GM23338 (cell line): ENCODE data around the gene NRP2. TPM values are rescaled to one million over a fixed set of nuclear protein-coding genes. Genes with fewer than 3 reads are reported as not detected.

Experiments used
- ATAC-seq: fragments of 200-7000 bp; cut with Tn5 transposase; 3 replicates; pipeline ENCODE4 v1.9.1; 2020
- DNase-seq: peaks from one replicate; pipeline ENCODE4 v3.0.0-alpha.2; 2015; ENCODE audit warnings: low spot score
- H2AFZ ChIP-seq: fragments of 200-600 bp; sonication (generic); 2 replicates; pipeline ENCODE4 v1.8.0; 2016; ENCODE audit warnings: antibody characterized with exemption, mild to moderate bottlenecking, moderate library complexity
- H3F3A ChIP-seq: fragments of 200-600 bp; sonication (generic); replicated peaks from 2 replicates; pipeline ENCODE4 v1.8.0; 2017; ENCODE audit warnings: antibody characterized with exemption, mixed run types, low read depth
- H3K27ac ChIP-seq: fragments of 200-600 bp; sonication (generic); 2 replicates; pipeline ENCODE4 v1.6.1; 2016; ENCODE audit warnings: low read depth
- H3K27me3 ChIP-seq: fragments of 200-600 bp; sonication (generic); 2 replicates; pipeline ENCODE4 v1.8.0; 2016; ENCODE audit warnings: mild to moderate bottlenecking, mixed run types, moderate library complexity; ENCODE audit not compliant: insufficient read depth
- H3K36me3 ChIP-seq: fragments of 200-600 bp; sonication (generic); 2 replicates; pipeline ENCODE4 v1.8.0; 2016; ENCODE audit warnings: mild to moderate bottlenecking; ENCODE audit not compliant: insufficient read depth
- H3K4me1 ChIP-seq: fragments of 200-600 bp; sonication (generic); 2 replicates; pipeline ENCODE4 v1.8.0; 2016; ENCODE audit warnings: mild to moderate bottlenecking, moderate library complexity; ENCODE audit not compliant: insufficient read depth
- H3K4me2 ChIP-seq: fragments of 200-600 bp; sonication (generic); 2 replicates; pipeline ENCODE4 v1.7.1; 2017; ENCODE audit warnings: mixed run types
- H3K4me3 ChIP-seq: fragments of 200-600 bp; sonication (generic); 2 replicates; pipeline ENCODE4 v1.6.1; 2016; ENCODE audit warnings: mixed run types
- H3K79me2 ChIP-seq: fragments of 200-600 bp; sonication (generic); replicated peaks from 2 replicates; pipeline ENCODE4 v1.8.0; 2017; ENCODE audit warnings: mild to moderate bottlenecking; ENCODE audit not compliant: insufficient read depth
- H3K9me2 ChIP-seq: fragments of 200-600 bp; sonication (generic); 2 replicates; pipeline ENCODE4 v1.8.0; 2017; ENCODE audit not compliant: insufficient read depth
- H4K20me1 ChIP-seq: fragments of 200-600 bp; sonication (generic); replicated peaks from 2 replicates; pipeline ENCODE4 v1.8.0; 2017; ENCODE audit warnings: mild to moderate bottlenecking; ENCODE audit not compliant: insufficient read depth
- H3K27ac Mint-ChIP-seq: 2 replicates; pipeline ENCODE4 v1.8.0; 2020; ENCODE audit warnings: inconsistent platforms, mild to moderate bottlenecking, moderate library complexity, mixed read lengths
- H3K27me3 Mint-ChIP-seq: 3 replicates; pipeline ENCODE4 v1.8.0; 2022; ENCODE audit warnings: low read depth, mild to moderate bottlenecking, moderate library complexity, mixed read lengths, inconsistent platforms; ENCODE audit not compliant: insufficient read depth, poor library complexity
- H3K36me3 Mint-ChIP-seq: 3 replicates; pipeline ENCODE4 v1.8.0; 2021; ENCODE audit warnings: low read depth, mild to moderate bottlenecking, inconsistent platforms, moderate library complexity, mixed read lengths
- H3K4me1 Mint-ChIP-seq: 3 replicates; pipeline ENCODE4 v1.8.0; 2020; ENCODE audit warnings: mild to moderate bottlenecking, inconsistent platforms, mixed read lengths
- H3K4me3 Mint-ChIP-seq: 3 replicates; pipeline ENCODE4 v1.8.0; 2021; ENCODE audit warnings: moderate library complexity, mild to moderate bottlenecking, inconsistent platforms, mixed read lengths
- H3K9me3 Mint-ChIP-seq: 3 replicates; pipeline ENCODE4 v1.8.0; 2020; ENCODE audit warnings: moderate library complexity, mild to moderate bottlenecking, inconsistent platforms, mixed read lengths
- JUNB ChIP-seq: IDR thresholded peaks from one replicate; pipeline ENCODE4 v1.6.1; 2016; ENCODE audit warnings: antibody characterized with exemption; ENCODE audit not compliant: unreplicated experiment
- NANOG ChIP-seq: IDR thresholded peaks from 2 replicates; pipeline ENCODE4 v1.6.1; 2016; ENCODE audit warnings: antibody characterized with exemption, borderline replicate concordance
- POLR2AphosphoS5 ChIP-seq: IDR thresholded peaks from 2 replicates; pipeline ENCODE4 v1.6.1; 2016; ENCODE audit warnings: antibody characterized with exemption, low read depth
- STAT1 ChIP-seq: IDR thresholded peaks from one replicate; pipeline ENCODE4 v1.6.1; 2016; ENCODE audit warnings: antibody characterized with exemption; ENCODE audit not compliant: unreplicated experiment
- ZNF114 ChIP-seq: fragments of 250-450 bp; sonication (Bioruptor Pico); IDR thresholded peaks from 2 replicates; pipeline ENCODE4 v1.5.0; 2020; ENCODE audit warnings: mild to moderate bottlenecking, moderate library complexity
- ZNF331 ChIP-seq: fragments of 250-450 bp; sonication (Bioruptor Pico); IDR thresholded peaks from 2 replicates; pipeline ENCODE4 v1.5.0; 2020; ENCODE audit warnings: low read depth, mild to moderate bottlenecking, moderate library complexity
- polyA plus RNA-seq: library from polyadenylated mRNA; unstranded; fragments of >200 nt; fragmentation: Nextera tagmentation; extraction: Ambion mirVana; gene quantifications from 2 replicates; pipeline ENCODE4 v1.2.1, GENCODE V29; 2016
- total RNA-seq: library from RNA; depleted of rRNA; stranded (reverse); fragments of >200 nt; shearing (Covaris generic); gene quantifications from 2 replicates; pipeline ENCODE4 v1.2.3, GENCODE V29; 2014
- TF ChIP-seq, protein P1 (sequence below): IDR thresholded peaks from one replicate; pipeline ENCODE4 v1.6.1; 2018; ENCODE audit warnings: antibody characterized with exemption; ENCODE audit not compliant: unreplicated experiment
- TF ChIP-seq, protein P2 (sequence below): fragments of 250-450 bp; sonication (Bioruptor Pico); IDR thresholded peaks from 2 replicates; pipeline ENCODE4 v1.5.0; 2020; ENCODE audit warnings: mild to moderate bottlenecking, moderate library complexity
- TF ChIP-seq, protein P3 (sequence below), 2 experiments: fragments of 200-600 bp in 1 of 2; sonication (generic) in 1 of 2; conservative IDR thresholded peaks; 2 replicates each; pipeline versions ENCODE4 v1.5.1 to v1.6.1; 2016 to 2017; ENCODE audit warnings: antibody characterized with exemption in 2 of 2, low read depth in 2 of 2, mild to moderate bottlenecking in 2 of 2, moderate library complexity in 1 of 2

NRP2 gene
- total and polyA plus RNA-seq, 2 experiments from 2014 or later: 18.4 to 22.0 TPM

DNA sequence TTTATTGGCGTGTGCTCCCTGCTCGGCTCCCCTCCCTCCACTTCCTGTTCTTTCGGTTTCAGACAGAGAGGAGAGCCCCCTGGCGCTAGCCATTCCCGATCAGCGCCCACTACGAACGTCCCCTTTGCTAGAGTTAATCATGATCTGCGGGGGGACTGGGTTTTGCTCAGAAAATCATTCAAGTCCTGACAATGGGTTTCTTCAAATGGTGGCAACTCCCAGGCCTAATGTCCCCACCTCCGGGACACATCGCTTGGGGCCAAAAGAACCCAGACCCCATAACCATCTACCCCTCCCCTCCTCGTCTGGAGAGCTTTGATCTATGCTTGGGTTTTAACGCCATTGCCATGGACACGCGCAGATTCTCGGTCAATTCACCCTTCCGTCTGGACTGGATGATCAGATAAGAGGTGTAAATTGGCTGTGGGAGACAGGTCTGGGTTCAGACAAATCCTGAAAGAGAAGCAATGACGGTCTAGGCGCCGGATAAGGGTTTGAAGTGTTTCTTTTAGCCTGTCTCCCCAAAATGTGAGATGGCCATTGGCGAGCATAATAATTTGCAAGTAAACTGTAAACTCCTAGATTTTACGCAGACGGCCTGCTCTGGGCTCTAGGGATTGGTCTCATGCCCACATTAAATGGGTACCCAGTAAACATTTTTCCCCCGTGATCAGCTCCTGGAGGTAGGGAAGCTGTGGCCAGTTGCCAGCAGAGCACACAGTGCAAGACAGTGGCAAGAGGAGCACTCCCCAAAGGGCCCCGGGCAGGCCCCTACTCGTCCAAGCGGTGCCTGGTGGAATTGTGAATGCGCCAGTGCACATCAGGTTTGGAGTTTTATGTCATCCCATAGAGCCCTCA, 4.7 kb downstream of the NRP2 start (continued):
- TF ChIP-seq STAT1: no peak

DNA sequence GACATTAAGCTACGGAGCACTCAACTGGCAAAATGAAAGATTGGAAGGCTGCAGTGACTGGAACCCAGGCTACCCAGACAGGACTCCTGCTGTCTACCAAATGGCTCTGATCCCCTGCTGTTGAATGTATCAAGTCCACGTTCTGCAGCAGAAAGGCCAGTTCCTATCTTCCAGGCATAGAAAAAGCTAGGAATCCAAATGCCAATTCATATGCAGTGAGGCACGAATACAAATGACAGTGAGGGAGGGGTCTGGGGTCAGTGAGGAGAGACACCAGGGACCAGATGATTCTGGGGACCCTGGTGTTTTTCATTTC, 5.3 kb downstream of the NRP2 start:
- Mint-ChIP-seq H3K27ac (no peak overlapping the region), H3K4me1 (peaks cover 53% of the 10 kb centered on the region), H3K4me3 (peak overlapping the region; percentile 84; the same call in 1 of the 3 replicates), H3K27me3 (peaks cover 45% of the 10 kb centered on the region), H3K36me3 (peaks cover 7% of the 10 kb centered on the region), H3K9me3 (no peaks in the 10 kb centered on the region; the same call in 2 of the 3 replicates)
- peaks cover 35% of the 10 kb centered on the region for H3K4me1 ChIP-seq
- no peak overlapping the region for H3K27ac ChIP-seq
- ATAC-seq (no peak), DNase-seq (no peak)
- H3F3A ChIP-seq: no peaks in the 10 kb centered on the region; the same call in 1 of the 2 replicates
- H3K27me3 ChIP-seq: peaks cover 51% of the 10 kb centered on the region
- peak overlapping the region; percentile 84; the same call in 1 of the 2 replicates for H3K4me3 ChIP-seq
- no peaks in the 10 kb centered on the region for H3K36me3 ChIP-seq
- H3K9me2 ChIP-seq: no peaks in the 10 kb centered on the region; the same call in 1 of the 2 replicates
- H3K79me2 ChIP-seq: peaks cover 47% of the 10 kb centered on the region
- H3K4me2 ChIP-seq: peak overlapping the region; percentile 99
- TF ChIP-seq POLR2AphosphoS5: no peak
- TF ChIP-seq ZNF331 (CRISPR knock-in tag): no peak
- TF ChIP-seq JUNB: no peak
- no peak for TF ChIP-seq ZNF114 (CRISPR knock-in tag)
- TF ChIP-seq, protein P1, sequence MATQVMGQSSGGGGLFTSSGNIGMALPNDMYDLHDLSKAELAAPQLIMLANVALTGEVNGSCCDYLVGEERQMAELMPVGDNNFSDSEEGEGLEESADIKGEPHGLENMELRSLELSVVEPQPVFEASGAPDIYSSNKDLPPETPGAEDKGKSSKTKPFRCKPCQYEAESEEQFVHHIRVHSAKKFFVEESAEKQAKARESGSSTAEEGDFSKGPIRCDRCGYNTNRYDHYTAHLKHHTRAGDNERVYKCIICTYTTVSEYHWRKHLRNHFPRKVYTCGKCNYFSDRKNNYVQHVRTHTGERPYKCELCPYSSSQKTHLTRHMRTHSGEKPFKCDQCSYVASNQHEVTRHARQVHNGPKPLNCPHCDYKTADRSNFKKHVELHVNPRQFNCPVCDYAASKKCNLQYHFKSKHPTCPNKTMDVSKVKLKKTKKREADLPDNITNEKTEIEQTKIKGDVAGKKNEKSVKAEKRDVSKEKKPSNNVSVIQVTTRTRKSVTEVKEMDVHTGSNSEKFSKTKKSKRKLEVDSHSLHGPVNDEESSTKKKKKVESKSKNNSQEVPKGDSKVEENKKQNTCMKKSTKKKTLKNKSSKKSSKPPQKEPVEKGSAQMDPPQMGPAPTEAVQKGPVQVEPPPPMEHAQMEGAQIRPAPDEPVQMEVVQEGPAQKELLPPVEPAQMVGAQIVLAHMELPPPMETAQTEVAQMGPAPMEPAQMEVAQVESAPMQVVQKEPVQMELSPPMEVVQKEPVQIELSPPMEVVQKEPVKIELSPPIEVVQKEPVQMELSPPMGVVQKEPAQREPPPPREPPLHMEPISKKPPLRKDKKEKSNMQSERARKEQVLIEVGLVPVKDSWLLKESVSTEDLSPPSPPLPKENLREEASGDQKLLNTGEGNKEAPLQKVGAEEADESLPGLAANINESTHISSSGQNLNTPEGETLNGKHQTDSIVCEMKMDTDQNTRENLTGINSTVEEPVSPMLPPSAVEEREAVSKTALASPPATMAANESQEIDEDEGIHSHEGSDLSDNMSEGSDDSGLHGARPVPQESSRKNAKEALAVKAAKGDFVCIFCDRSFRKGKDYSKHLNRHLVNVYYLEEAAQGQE: no peak
- TF ChIP-seq NANOG: no peak
- TF ChIP-seq, protein P2, sequence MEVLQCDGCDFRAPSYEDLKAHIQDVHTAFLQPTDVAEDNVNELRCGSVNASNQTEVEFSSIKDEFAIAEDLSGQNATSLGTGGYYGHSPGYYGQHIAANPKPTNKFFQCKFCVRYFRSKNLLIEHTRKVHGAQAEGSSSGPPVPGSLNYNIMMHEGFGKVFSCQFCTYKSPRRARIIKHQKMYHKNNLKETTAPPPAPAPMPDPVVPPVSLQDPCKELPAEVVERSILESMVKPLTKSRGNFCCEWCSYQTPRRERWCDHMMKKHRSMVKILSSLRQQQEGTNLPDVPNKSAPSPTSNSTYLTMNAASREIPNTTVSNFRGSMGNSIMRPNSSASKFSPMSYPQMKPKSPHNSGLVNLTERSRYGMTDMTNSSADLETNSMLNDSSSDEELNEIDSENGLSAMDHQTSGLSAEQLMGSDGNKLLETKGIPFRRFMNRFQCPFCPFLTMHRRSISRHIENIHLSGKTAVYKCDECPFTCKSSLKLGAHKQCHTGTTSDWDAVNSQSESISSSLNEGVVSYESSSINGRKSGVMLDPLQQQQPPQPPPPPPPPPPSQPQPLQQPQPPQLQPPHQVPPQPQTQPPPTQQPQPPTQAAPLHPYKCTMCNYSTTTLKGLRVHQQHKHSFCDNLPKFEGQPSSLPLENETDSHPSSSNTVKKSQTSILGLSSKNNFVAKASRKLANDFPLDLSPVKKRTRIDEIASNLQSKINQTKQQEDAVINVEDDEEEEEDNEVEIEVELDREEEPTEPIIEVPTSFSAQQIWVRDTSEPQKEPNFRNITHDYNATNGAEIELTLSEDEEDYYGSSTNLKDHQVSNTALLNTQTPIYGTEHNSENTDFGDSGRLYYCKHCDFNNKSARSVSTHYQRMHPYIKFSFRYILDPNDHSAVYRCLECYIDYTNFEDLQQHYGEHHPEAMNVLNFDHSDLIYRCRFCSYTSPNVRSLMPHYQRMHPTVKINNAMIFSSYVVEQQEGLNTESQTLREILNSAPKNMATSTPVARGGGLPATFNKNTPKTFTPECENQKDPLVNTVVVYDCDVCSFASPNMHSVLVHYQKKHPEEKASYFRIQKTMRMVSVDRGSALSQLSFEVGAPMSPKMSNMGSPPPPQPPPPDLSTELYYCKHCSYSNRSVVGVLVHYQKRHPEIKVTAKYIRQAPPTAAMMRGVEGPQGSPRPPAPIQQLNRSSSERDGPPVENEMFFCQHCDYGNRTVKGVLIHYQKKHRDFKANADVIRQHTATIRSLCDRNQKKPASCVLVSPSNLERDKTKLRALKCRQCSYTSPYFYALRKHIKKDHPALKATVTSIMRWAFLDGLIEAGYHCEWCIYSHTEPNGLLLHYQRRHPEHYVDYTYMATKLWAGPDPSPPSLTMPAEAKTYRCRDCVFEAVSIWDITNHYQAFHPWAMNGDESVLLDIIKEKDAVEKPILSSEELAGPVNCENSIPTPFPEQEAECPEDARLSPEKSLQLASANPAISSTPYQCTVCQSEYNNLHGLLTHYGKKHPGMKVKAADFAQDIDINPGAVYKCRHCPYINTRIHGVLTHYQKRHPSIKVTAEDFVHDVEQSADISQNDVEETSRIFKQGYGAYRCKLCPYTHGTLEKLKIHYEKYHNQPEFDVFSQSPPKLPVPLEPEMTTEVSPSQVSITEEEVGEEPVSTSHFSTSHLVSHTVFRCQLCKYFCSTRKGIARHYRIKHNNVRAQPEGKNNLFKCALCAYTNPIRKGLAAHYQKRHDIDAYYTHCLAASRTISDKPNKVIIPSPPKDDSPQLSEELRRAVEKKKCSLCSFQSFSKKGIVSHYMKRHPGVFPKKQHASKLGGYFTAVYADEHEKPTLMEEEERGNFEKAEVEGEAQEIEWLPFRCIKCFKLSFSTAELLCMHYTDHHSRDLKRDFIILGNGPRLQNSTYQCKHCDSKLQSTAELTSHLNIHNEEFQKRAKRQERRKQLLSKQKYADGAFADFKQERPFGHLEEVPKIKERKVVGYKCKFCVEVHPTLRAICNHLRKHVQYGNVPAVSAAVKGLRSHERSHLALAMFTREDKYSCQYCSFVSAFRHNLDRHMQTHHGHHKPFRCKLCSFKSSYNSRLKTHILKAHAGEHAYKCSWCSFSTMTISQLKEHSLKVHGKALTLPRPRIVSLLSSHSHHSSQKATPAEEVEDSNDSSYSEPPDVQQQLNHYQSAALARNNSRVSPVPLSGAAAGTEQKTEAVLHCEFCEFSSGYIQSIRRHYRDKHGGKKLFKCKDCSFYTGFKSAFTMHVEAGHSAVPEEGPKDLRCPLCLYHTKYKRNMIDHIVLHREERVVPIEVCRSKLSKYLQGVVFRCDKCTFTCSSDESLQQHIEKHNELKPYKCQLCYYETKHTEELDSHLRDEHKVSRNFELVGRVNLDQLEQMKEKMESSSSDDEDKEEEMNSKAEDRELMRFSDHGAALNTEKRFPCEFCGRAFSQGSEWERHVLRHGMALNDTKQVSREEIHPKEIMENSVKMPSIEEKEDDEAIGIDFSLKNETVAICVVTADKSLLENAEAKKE (CRISPR knock-in tag): no peak
- TF ChIP-seq, protein P3, sequence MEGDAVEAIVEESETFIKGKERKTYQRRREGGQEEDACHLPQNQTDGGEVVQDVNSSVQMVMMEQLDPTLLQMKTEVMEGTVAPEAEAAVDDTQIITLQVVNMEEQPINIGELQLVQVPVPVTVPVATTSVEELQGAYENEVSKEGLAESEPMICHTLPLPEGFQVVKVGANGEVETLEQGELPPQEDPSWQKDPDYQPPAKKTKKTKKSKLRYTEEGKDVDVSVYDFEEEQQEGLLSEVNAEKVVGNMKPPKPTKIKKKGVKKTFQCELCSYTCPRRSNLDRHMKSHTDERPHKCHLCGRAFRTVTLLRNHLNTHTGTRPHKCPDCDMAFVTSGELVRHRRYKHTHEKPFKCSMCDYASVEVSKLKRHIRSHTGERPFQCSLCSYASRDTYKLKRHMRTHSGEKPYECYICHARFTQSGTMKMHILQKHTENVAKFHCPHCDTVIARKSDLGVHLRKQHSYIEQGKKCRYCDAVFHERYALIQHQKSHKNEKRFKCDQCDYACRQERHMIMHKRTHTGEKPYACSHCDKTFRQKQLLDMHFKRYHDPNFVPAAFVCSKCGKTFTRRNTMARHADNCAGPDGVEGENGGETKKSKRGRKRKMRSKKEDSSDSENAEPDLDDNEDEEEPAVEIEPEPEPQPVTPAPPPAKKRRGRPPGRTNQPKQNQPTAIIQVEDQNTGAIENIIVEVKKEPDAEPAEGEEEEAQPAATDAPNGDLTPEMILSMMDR (conservative IDR thresholded peaks at IDR 0.05; ENCODE audit: low read depth in 2 of 2): no peak
- H2AFZ ChIP-seq: 0 out of 2 replicates have a peak overlapping the region, but pooled peaks have one; percentile 18
- 0 out of 2 replicates have a peak, but pooled peaks cover 5% of the 10 kb centered on the region for H4K20me1 ChIP-seq
